Endothelial cell of umbilical vein (primary cell): ENCODE measurements around the gene BLM. TPM values are rescaled to one million over a fixed set of nuclear protein-coding genes. Genes with fewer than 3 reads are reported as not detected.

Experiments used
- BruUV-seq: library from RNA; stranded (reverse); fragments of 400-500 nt; replicated peaks from 2 replicates; lab custom pipeline; 2021; lab: Mats Ljungman, UMichigan
- CTCF ChIA-PET: fragments of 300-600, 350-600 bp; sonication (Branson Sonifier 250); formaldehyde crosslinking; loops from one replicate; lab custom pipeline; 2021; ENCODE audit warnings: antibody characterized with exemption, inconsistent platforms; lab: Charles Lee
- POLR2A ChIA-PET: fragments of 300-600, 350-600 bp; sonication (Branson Sonifier 250); formaldehyde crosslinking; loops from one replicate; lab custom pipeline; 2021; ENCODE audit warnings: antibody characterized with exemption, inconsistent platforms; lab: Charles Lee
- DNase-seq: peaks from one replicate; pipeline ENCODE4 v3.0.0-alpha.2; 2011; ENCODE audit warnings: low read depth, low spot score
- FAIRE-seq: peaks from 2 replicates; lab custom pipeline; 2011; peaks lifted over from hg19 to GRCh38; lab: Jason Lieb, UNC
- H2AFZ ChIP-seq: 2 replicates; pipeline ENCODE4 v1.6.0; 2012; ENCODE audit warnings: low read depth, low read length, control low read depth, inconsistent platforms
- H3K27ac ChIP-seq: 2 replicates; pipeline ENCODE4 v1.5.1; 2011; ENCODE audit warnings: low read depth, mild to moderate bottlenecking, control low read depth, low read length, moderate library complexity; ENCODE audit not compliant: insufficient read depth
- H3K27me3 ChIP-seq, 2 experiments: 2 replicates each; pipeline versions ENCODE4 v1.6.0 to v1.6.1; 2011; ENCODE audit warnings: low read length in 2 of 2, mixed read lengths in 1 of 2; ENCODE audit not compliant: control insufficient read depth in 2 of 2, insufficient read depth in 2 of 2
- H3K36me3 ChIP-seq, 2 experiments: 2 replicates in 1 of 2; 3 replicates in 1 of 2; pipeline ENCODE4 v1.5.1; 2011; ENCODE audit warnings: low read length in 2 of 2, mild to moderate bottlenecking in 1 of 2, moderate library complexity in 1 of 2; ENCODE audit not compliant: control insufficient read depth in 2 of 2, insufficient read depth in 2 of 2; ENCODE audit errors: extremely low read depth in 1 of 2
- H3K4me1 ChIP-seq: 3 replicates; pipeline ENCODE4 v1.5.1; 2011; ENCODE audit warnings: mild to moderate bottlenecking, low read length; ENCODE audit not compliant: control insufficient read depth, insufficient read depth; ENCODE audit errors: extremely low read depth
- H3K4me2 ChIP-seq: 2 replicates; pipeline ENCODE4 v1.6.1; 2011; ENCODE audit warnings: low read length, control low read depth, mixed read lengths; ENCODE audit not compliant: insufficient read depth
- H3K4me3 ChIP-seq, 3 experiments: fragments of 200-600 bp in 1 of 3; sonication (generic), shearing (Covaris generic) in 1 of 3; replicated peaks in 1 of 3; 2 replicates each; pipeline ENCODE4 v1.5.1; 2011 to 2016; ENCODE audit warnings: control low read depth in 3 of 3, low read length in 3 of 3, mild to moderate bottlenecking in 2 of 3, inconsistent platforms in 1 of 3, low read depth in 1 of 3, moderate library complexity in 1 of 3; ENCODE audit not compliant: insufficient read depth in 1 of 3
- H3K79me2 ChIP-seq: 2 replicates; pipeline ENCODE4 v1.6.0; 2012; ENCODE audit warnings: low read length, inconsistent platforms; ENCODE audit not compliant: control insufficient read depth, insufficient read depth
- H3K9ac ChIP-seq: replicated peaks from 2 replicates; pipeline ENCODE3; 2011; ENCODE audit warnings: low read length, control low read depth; ENCODE audit not compliant: insufficient read depth; ENCODE audit errors: extremely low read depth
- H3K9me1 ChIP-seq: replicated peaks from 3 replicates; pipeline ENCODE4 v1.6.0; 2011; ENCODE audit warnings: mild to moderate bottlenecking, low read length; ENCODE audit not compliant: control insufficient read depth, insufficient read depth; ENCODE audit errors: extremely low read depth
- H3K9me3 ChIP-seq: replicated peaks from 2 replicates; pipeline ENCODE4 v1.5.1; 2012; ENCODE audit warnings: low read length, inconsistent platforms; ENCODE audit not compliant: control insufficient read depth, insufficient read depth
- H4K20me1 ChIP-seq: replicated peaks from 2 replicates; pipeline ENCODE3; 2011; ENCODE audit warnings: mild to moderate bottlenecking, low read length; ENCODE audit not compliant: control insufficient read depth, insufficient read depth; ENCODE audit errors: extremely low read depth
- EZH2 ChIP-seq: IDR thresholded peaks from 2 replicates; pipeline ENCODE4 v1.6.1; 2012; ENCODE audit warnings: borderline replicate concordance, low read depth, mild to moderate bottlenecking, moderate library complexity, low read length, inconsistent platforms; ENCODE audit not compliant: severe bottlenecking
- FOS ChIP-seq: IDR thresholded peaks from 2 replicates; pipeline ENCODE4 v1.6.1; 2011; ENCODE audit warnings: mild to moderate bottlenecking, low read length, moderate library complexity, borderline replicate concordance; ENCODE audit not compliant: insufficient read depth
- GATA2 ChIP-seq: IDR thresholded peaks from 2 replicates; pipeline ENCODE4 v1.7.0; 2011; ENCODE audit warnings: low read depth, mild to moderate bottlenecking, moderate library complexity, mixed read lengths, low read length; ENCODE audit not compliant: insufficient read length, insufficient read depth
- JUN ChIP-seq: IDR thresholded peaks from 2 replicates; pipeline ENCODE4 v1.6.1; 2011; ENCODE audit warnings: borderline replicate concordance, low read depth; ENCODE audit not compliant: insufficient read length, insufficient read depth
- MYC ChIP-seq: IDR thresholded peaks from one replicate; pipeline ENCODE4 v1.6.1; 2011; ENCODE audit warnings: mild to moderate bottlenecking, low read depth, low read length
- POLR2A ChIP-seq: IDR thresholded peaks from 2 replicates; pipeline ENCODE4 v1.6.1; 2012; ENCODE audit warnings: low read depth, mild to moderate bottlenecking, control low read depth, low read length
- POLR2AphosphoS5 ChIP-seq: IDR thresholded peaks from 2 replicates; pipeline ENCODE4 v1.6.1; 2012; ENCODE audit warnings: low read depth, mild to moderate bottlenecking, control low read depth, low read length, moderate library complexity; ENCODE audit not compliant: insufficient read depth
- dilution Hi-C: fragments of 300-500 bp; cut with MboI; formaldehyde crosslinking; loops from one replicate; pipeline ENCODE4 v1.15.0; 2019; ENCODE audit warnings: low sequenced_read_pairs; ENCODE audit not compliant: extremely low pct_ligation_motif_present
- intact Hi-C: fragments of 100-400 bp; cut with micrococcal nuclease; formaldehyde crosslinking; loops from one replicate; pipeline ENCODE4 v1.10.0; 2022
- polyA plus RNA-seq, 4 experiments: library from polyadenylated mRNA; depleted of rRNA in 3 of 4; stranded (reverse) in 3 of 4; unstranded in 1 of 4; fragments of >200 nt; gene quantifications; 2 replicates each; pipeline versions ENCODE4 v1.2.1 to v1.2.3, GENCODE V29; 2011 to 2012; ENCODE audit warnings: missing spikeins in 1 of 4
- total RNA-seq: library from RNA; stranded (reverse); gene quantifications from 2 replicates; pipeline ENCODE4 v1.2.3, GENCODE V29; 2021
- TF ChIP-seq, protein P1 (sequence below), 2 donors: IDR thresholded peaks; 1 replicate in 1 of 2; 2 replicates in 1 of 2; pipeline ENCODE4 v1.5.1; 2011; ENCODE audit warnings: low read length in 2 of 2, mild to moderate bottlenecking in 2 of 2, moderate library complexity in 2 of 2, control low read depth in 1 of 2, inconsistent platforms in 1 of 2, low read depth in 1 of 2; ENCODE audit not compliant: insufficient read depth in 1 of 2; ENCODE audit errors: extremely low read depth in 1 of 2
- TF ChIP-seq, protein P2 (sequence below): IDR thresholded peaks from 2 replicates; pipeline ENCODE4 v1.6.1; 2011; ENCODE audit not compliant: insufficient read depth, insufficient read length

The BLM gene
- total and polyA plus RNA-seq, 2 donors (not counting 3 experiments of a cell fraction or from before 2014, with no cell fraction given) = 3.8 to 17.3 TPM

DNA sequence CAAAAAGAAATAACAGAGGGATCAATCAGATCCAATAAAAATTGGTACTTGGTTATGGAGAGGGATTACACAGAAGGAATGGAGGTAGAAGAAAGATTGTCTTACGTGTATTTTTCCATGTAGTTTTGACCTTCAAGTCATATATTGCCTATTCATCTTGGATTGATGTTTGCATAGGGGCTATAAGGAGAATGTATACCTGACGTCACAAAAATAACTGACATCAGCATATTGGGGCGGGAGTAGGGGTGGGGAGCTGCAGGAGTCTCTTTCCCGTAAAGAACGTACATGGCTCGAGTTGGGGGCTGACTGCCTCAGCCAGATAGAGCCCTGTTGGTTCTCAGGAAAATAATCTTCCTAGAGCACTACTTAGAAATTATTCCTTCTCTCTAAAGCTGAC is 145.3 kb downstream of the BLM start:
- H4K20me1 ChIP-seq = no peaks in the 10 kb centered on the region
- no peaks in the 10 kb centered on the region for H3K9me1 ChIP-seq
- intact Hi-C loops (no loop called here), dilution Hi-C loops (no loop called here)
- H3K27me3 ChIP-seq = no peaks in the 10 kb centered on the region
- H3K36me3 ChIP-seq = no peaks in the 10 kb centered on the region
- no peak overlapping the region for H2AFZ ChIP-seq
- DNase-seq = no peak
- ChIA-PET CTCF (no interaction called here), POLR2A (no interaction called here)
- H3K4me1 ChIP-seq = no peaks in the 10 kb centered on the region
- BruUV-seq = no TSS peak
- H3K27ac ChIP-seq = no peak overlapping the region
- FAIRE-seq = no peak
- H3K4me2 ChIP-seq = no peak overlapping the region
- H3K79me2 ChIP-seq = no peaks in the 10 kb centered on the region
- TF ChIP-seq FOS (no peak), JUN (no peak), EZH2 (no peak), POLR2A (no peak), MYC (no peak), POLR2AphosphoS5 (no peak), GATA2 (no peak)
- TF ChIP-seq, protein P1, sequence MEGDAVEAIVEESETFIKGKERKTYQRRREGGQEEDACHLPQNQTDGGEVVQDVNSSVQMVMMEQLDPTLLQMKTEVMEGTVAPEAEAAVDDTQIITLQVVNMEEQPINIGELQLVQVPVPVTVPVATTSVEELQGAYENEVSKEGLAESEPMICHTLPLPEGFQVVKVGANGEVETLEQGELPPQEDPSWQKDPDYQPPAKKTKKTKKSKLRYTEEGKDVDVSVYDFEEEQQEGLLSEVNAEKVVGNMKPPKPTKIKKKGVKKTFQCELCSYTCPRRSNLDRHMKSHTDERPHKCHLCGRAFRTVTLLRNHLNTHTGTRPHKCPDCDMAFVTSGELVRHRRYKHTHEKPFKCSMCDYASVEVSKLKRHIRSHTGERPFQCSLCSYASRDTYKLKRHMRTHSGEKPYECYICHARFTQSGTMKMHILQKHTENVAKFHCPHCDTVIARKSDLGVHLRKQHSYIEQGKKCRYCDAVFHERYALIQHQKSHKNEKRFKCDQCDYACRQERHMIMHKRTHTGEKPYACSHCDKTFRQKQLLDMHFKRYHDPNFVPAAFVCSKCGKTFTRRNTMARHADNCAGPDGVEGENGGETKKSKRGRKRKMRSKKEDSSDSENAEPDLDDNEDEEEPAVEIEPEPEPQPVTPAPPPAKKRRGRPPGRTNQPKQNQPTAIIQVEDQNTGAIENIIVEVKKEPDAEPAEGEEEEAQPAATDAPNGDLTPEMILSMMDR (IDR thresholded peaks at IDR 0.05; ENCODE audit: extremely low read depth in 1 of 2, insufficient read depth in 1 of 2, low read depth in 1 of 2, low read length in 2 of 2) = no peak
- TF ChIP-seq, protein P2, sequence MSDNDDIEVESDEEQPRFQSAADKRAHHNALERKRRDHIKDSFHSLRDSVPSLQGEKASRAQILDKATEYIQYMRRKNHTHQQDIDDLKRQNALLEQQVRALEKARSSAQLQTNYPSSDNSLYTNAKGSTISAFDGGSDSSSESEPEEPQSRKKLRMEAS = no peak
- H3K4me3 ChIP-seq = no peak overlapping the region
- H3K9me3 ChIP-seq = no peaks in the 10 kb centered on the region
- H3K9ac ChIP-seq = no peak overlapping the region
